Endothelial cell (in vitro differentiated cells): ENCODE measurements around the gene ZNF555. TPM values are rescaled to one million over a fixed set of nuclear protein-coding genes. Genes with fewer than 3 reads are reported as not detected.

Experiments
- DNase-seq: peaks from one replicate; pipeline ENCODE4 v3.0.0; 2021; ENCODE audit warnings: low spot score
- H3K27ac Mint-ChIP-seq: one replicate; pipeline ENCODE4 v1.8.0; 2021; ENCODE audit warnings: mixed read lengths, inconsistent platforms; ENCODE audit not compliant: unreplicated experiment
- H3K27me3 Mint-ChIP-seq: one replicate; pipeline ENCODE4 v1.8.0; 2021; ENCODE audit warnings: mild to moderate bottlenecking, moderate library complexity, mixed read lengths, inconsistent platforms; ENCODE audit not compliant: unreplicated experiment
- H3K36me3 Mint-ChIP-seq: one replicate; pipeline ENCODE4 v1.8.0; 2021; ENCODE audit warnings: mild to moderate bottlenecking, low read depth, mixed read lengths, inconsistent platforms; ENCODE audit not compliant: unreplicated experiment
- H3K4me1 Mint-ChIP-seq: one replicate; pipeline ENCODE4 v1.8.0; 2021; ENCODE audit warnings: mild to moderate bottlenecking, mixed read lengths, inconsistent platforms; ENCODE audit not compliant: unreplicated experiment
- H3K4me3 Mint-ChIP-seq: one replicate; pipeline ENCODE4 v1.8.0; 2021; ENCODE audit warnings: mild to moderate bottlenecking, mixed read lengths, inconsistent platforms; ENCODE audit not compliant: unreplicated experiment
- H3K9me3 Mint-ChIP-seq: one replicate; pipeline ENCODE4 v1.8.0; 2021; ENCODE audit warnings: mixed read lengths, inconsistent platforms; ENCODE audit not compliant: unreplicated experiment
- total RNA-seq: library from RNA; stranded (reverse); fragmentation: NEBNext Ultra II Directional; extraction: Animal tissue kit (Norgen Biotek cat#: 25700); gene quantifications from one replicate; pipeline ENCODE4 v1.2.1, GENCODE V29; 2021; ENCODE audit not compliant: unreplicated experiment
- TF ChIP-seq, protein P1 (sequence below): fragments of 200-600 bp; sonication (generic); IDR thresholded peaks from one replicate; pipeline ENCODE4 v1.5.0; 2021; ENCODE audit warnings: antibody characterized with exemption; ENCODE audit not compliant: unreplicated experiment

Gene ZNF555
- total RNA-seq, 1 donor from 2014 or later = 13.9 TPM

DNA sequence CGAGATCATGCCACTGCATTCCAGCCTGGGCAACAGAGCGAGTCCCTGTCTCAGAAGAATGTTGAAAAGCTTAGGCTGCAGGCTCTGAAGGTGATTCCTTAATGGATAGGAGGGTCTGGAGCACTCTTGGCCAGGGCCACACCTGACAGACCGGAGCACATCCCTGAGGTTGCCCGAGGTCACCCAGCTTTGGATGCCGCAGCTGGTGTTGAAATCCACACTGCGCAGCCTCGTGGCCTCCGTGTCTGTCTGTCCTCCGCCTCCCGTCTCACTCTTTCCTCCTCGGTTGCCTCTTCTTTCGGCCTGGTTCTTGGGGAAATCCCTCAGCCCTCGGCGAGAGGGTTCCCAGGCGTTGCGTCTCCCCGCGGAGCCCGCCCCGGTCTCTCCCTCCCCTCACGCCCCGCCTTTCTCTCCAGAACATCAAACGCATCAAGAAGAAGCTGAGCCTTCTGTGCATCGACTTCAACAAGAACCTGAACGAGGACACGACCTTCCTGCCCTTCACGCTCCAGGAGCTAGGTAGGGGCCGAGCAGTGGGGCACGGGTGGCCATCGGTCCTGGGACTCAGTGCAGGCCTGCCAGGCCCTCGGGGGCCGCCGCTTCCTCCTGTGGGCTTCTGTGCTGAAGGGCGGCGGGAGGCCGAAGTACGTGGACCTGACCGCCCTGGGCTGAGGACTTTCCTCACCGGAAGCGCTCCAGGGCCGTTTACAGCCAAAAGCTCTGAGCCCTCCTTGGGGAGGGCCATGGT, 41.8 kb upstream of the ZNF555 start:
- no peak overlapping the region for H3K4me3 Mint-ChIP-seq
- TF ChIP-seq, protein P1, sequence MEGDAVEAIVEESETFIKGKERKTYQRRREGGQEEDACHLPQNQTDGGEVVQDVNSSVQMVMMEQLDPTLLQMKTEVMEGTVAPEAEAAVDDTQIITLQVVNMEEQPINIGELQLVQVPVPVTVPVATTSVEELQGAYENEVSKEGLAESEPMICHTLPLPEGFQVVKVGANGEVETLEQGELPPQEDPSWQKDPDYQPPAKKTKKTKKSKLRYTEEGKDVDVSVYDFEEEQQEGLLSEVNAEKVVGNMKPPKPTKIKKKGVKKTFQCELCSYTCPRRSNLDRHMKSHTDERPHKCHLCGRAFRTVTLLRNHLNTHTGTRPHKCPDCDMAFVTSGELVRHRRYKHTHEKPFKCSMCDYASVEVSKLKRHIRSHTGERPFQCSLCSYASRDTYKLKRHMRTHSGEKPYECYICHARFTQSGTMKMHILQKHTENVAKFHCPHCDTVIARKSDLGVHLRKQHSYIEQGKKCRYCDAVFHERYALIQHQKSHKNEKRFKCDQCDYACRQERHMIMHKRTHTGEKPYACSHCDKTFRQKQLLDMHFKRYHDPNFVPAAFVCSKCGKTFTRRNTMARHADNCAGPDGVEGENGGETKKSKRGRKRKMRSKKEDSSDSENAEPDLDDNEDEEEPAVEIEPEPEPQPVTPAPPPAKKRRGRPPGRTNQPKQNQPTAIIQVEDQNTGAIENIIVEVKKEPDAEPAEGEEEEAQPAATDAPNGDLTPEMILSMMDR = no peak
- H3K9me3 Mint-ChIP-seq = no peaks in the 10 kb centered on the region
- peaks cover 3% of the 10 kb centered on the region for H3K27me3 Mint-ChIP-seq
- no peaks in the 10 kb centered on the region for H3K4me1 Mint-ChIP-seq
- H3K36me3 Mint-ChIP-seq = peaks cover 23% of the 10 kb centered on the region
- no peak for DNase-seq
- no peak overlapping the region for H3K27ac Mint-ChIP-seq

DNA sequence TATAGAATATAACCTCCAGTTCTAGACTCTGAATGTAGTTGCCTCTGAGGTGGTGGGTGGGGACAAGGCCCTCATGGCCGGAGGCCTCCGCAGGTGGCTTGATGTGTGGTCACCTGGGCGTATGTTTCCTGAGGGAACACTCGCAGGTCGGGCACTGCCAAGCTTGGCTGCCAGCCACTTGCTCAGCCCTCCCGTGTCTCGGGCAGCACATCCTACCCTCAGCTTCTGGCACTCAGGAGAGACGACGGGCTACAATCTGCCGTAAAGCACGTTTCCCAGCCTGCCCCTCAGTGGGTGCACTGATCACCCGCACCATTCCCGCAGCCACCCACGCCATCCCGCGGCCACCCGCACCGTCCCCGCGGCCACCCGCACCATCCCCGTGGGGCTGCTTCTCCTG, 40.8 kb upstream of the ZNF555 start:
- Mint-ChIP-seq H3K27ac (no peak overlapping the region), H3K4me3 (no peak overlapping the region), H3K36me3 (peaks cover 19% of the 10 kb centered on the region), H3K27me3 (peaks cover 6% of the 10 kb centered on the region), H3K4me1 (no peaks in the 10 kb centered on the region), H3K9me3 (no peaks in the 10 kb centered on the region)
- DNase-seq = no peak
- TF ChIP-seq, protein P1 = no peak

DNA sequence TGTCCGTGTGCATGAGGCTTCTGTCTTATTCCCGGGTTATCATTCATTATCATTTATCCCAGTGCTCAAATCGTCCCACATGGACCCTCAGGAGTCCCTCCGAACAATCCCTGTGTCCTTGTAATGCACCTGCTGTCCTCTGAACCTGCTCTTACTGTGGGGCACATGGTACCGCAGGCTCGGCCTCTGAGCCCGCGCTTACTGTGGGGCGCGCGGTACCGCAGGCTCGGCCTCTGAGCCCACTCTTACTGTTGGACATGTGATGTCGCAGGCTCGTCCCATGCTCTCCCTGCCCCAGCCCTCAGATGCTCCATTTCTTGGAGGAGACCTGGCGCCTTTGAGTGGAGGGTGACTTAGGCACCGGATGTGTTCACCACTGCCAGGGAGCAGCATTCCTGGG, 38.4 kb upstream of the ZNF555 start:
- Mint-ChIP-seq H3K4me3 (peak overlapping the region; percentile 26), H3K27me3 (peaks cover 5% of the 10 kb centered on the region), H3K36me3 (peaks cover 12% of the 10 kb centered on the region), H3K4me1 (no peaks in the 10 kb centered on the region), H3K27ac (no peak overlapping the region), H3K9me3 (no peaks in the 10 kb centered on the region)
- TF ChIP-seq, protein P1 = no peak
- DNase-seq = no peak

DNA sequence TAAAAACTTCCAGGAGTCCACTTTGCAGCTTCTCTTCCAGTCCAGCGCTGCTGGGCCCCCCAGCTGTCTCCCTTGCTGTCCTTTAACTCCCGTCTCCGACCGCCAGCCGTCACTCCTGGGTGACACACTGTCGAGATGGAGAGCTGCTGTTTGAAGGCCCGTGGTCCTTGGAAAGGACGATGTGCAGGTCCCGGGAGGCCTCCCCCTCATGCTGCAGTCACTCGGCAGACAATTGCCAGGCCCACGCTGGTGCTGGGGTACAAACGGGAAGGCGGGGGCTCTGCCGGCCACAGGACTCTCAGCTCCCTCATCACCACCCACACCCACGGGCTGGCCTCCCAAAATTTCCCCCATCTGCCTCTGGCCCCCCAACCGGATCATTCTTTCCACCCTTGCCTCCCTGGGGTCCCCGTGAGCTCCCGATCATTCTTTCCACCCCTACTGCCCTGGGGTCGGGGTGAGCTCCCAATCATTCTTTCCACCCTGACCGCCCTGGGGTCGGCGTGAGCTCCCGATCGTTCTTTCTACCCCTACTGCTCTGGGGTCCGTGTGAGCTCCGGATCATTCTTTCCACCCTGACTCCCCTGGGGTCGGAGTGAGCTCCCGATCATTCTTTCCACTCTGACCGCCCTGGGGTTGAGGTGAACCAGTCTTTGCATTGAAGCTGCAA, 37.7 kb upstream of the ZNF555 start:
- H3K27ac Mint-ChIP-seq = no peak overlapping the region
- peaks cover 5% of the 10 kb centered on the region for H3K27me3 Mint-ChIP-seq
- no peaks in the 10 kb centered on the region for H3K4me1 Mint-ChIP-seq
- peaks cover 13% of the 10 kb centered on the region for H3K36me3 Mint-ChIP-seq
- TF ChIP-seq, protein P1 = no peak
- no peak for DNase-seq
- H3K4me3 Mint-ChIP-seq = no peak overlapping the region
- no peaks in the 10 kb centered on the region for H3K9me3 Mint-ChIP-seq
